Erythroblast (primary cell): ENCODE data around the gene SOCS7.

Experiments
- GATA1 ChIP-seq: IDR thresholded peaks from 2 replicates; pipeline ENCODE4 v1.6.1; 2011; ENCODE audit warnings: low read depth, mild to moderate bottlenecking, control low read depth, low read length, moderate library complexity
- POLR2A ChIP-seq: IDR thresholded peaks from 2 replicates; pipeline ENCODE4 v1.6.1; 2011; ENCODE audit warnings: mild to moderate bottlenecking, low read length

DNA sequence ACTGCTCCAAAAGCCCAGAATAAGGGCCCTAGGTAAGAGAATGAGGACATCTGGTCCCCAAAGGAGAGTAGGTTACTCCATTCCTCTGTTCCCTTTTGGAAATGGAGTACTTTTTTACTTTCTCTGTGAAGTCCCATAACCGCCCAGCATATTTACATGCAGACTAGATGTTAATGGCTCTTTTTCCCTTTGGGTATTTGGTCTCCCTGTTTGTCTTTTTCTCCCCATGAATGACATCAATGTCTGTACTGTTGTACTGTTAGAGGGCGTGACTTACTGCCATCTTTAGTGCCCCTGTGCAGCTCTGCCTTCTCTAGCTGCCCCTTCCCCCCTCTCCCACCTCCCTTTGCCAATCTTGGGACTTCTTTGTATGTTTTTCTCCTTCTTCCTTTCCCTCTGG, 26.9 kb upstream of the SOCS7 start:
- TF ChIP-seq POLR2A: no peak
- no peak for TF ChIP-seq GATA1
